Activated T-helper 2 cell treated with anti-CD3 and anti-CD28 coated beads, Interferon-gamma antibody, Interleukin-2, Interleukin-4, amounts not matched to agents 10 μg/mL and 5 μg/mL and 100 μg/mL, durations not matched to agents 14 hours and 24 hours and 36 hours (primary cell): ENCODE data around the gene TDRD10. TPM values are rescaled to one million over a fixed set of nuclear protein-coding genes. Genes with fewer than 3 reads are reported as not detected.

Experiments
- DNase-seq: peaks from one replicate; pipeline ENCODE4 v3.0.0; 2021; ENCODE audit warnings: low spot score
- H3K27ac Mint-ChIP-seq: one replicate; pipeline ENCODE4 v1.8.0; 2021; ENCODE audit warnings: mixed read lengths
- H3K27me3 Mint-ChIP-seq: one replicate; pipeline ENCODE4 v1.8.0; 2021; ENCODE audit warnings: low read depth, mixed read lengths
- H3K36me3 Mint-ChIP-seq: one replicate; pipeline ENCODE4 v1.8.0; 2021; ENCODE audit warnings: low read depth, mixed read lengths
- H3K4me1 Mint-ChIP-seq: one replicate; pipeline ENCODE4 v1.8.0; 2021; ENCODE audit warnings: low read depth, mixed read lengths
- H3K4me3 Mint-ChIP-seq: one replicate; pipeline ENCODE4 v1.8.0; 2021; ENCODE audit warnings: low read depth, mild to moderate bottlenecking, moderate library complexity, mixed read lengths
- H3K9me3 Mint-ChIP-seq: one replicate; pipeline ENCODE4 v1.8.0; 2021; ENCODE audit warnings: mixed read lengths
- intact Hi-C: fragments of 100-400 bp; cut with micrococcal nuclease; formaldehyde crosslinking; loops from one replicate; pipeline ENCODE4 v1.15.1; 2023
- total RNA-seq: library from RNA; stranded (reverse); gene quantifications from 2 replicates; pipeline ENCODE4 v1.2.3, GENCODE V29; 2022

TDRD10 gene
- total RNA-seq, 1 donor from 2014 or later: not detected

GRCh38 chr1:154467434-154468102 is 34.5 kb upstream of the TDRD10 start:
- intact Hi-C loops: no loop called here
- no peaks in the 10 kb centered on the region for H3K27me3 Mint-ChIP-seq
- no peak overlapping the region for H3K4me3 Mint-ChIP-seq
- no peak overlapping the region for H3K27ac Mint-ChIP-seq
- no peaks in the 10 kb centered on the region for H3K36me3 Mint-ChIP-seq
- H3K4me1 Mint-ChIP-seq: peaks cover 44% of the 10 kb centered on the region
- H3K9me3 Mint-ChIP-seq: no peaks in the 10 kb centered on the region
- no peak for DNase-seq

GRCh38 chr1:154468535-154469250 is 33.3 kb upstream of the TDRD10 start:
- no peak overlapping the region for H3K27ac Mint-ChIP-seq
- H3K27me3 Mint-ChIP-seq: no peaks in the 10 kb centered on the region
- no peak for DNase-seq
- no peaks in the 10 kb centered on the region for H3K9me3 Mint-ChIP-seq
- no peaks in the 10 kb centered on the region for H3K36me3 Mint-ChIP-seq
- intact Hi-C loops: no loop called here
- peaks cover 36% of the 10 kb centered on the region for H3K4me1 Mint-ChIP-seq
- no peak overlapping the region for H3K4me3 Mint-ChIP-seq

- Mint-ChIP-seq H3K27ac (no peak overlapping the region), H3K27me3 (no peaks in the 10 kb centered on the region), H3K36me3 (no peaks in the 10 kb centered on the region), H3K9me3 (no peaks in the 10 kb centered on the region), H3K4me1 (peaks cover 28% of the 10 kb centered on the region), H3K4me3 (no peak overlapping the region)
- DNase-seq: no peak
- intact Hi-C loops: no loop called here
Observed at GRCh38 chr1:154469844-154470560, 32.0 kb upstream of the TDRD10 start.

- DNase-seq: no peak
Observed at GRCh38 chr1:154471304-154471703, 30.7 kb upstream of the TDRD10 start.

GRCh38 chr1:154474802-154475201 is 27.2 kb upstream of the TDRD10 start:
- no peak for DNase-seq
- no peaks in the 10 kb centered on the region for H3K9me3 Mint-ChIP-seq
- H3K27me3 Mint-ChIP-seq: no peaks in the 10 kb centered on the region
- no peak overlapping the region for H3K4me3 Mint-ChIP-seq
- peaks cover 16% of the 10 kb centered on the region for H3K4me1 Mint-ChIP-seq
- intact Hi-C loops: loop anchor here (5.0 kb wide), 1 partner anchor 203 kb away; the partner anchor contains the start of gene HAX1
- no peaks in the 10 kb centered on the region for H3K36me3 Mint-ChIP-seq
- H3K27ac Mint-ChIP-seq: no peak overlapping the region

More at GRCh38 chr1:154471304-154471703, 30.7 kb upstream of the TDRD10 start:
- Mint-ChIP-seq H3K27ac (no peak overlapping the region), H3K9me3 (no peaks in the 10 kb centered on the region), H3K27me3 (no peaks in the 10 kb centered on the region), H3K4me1 (peaks cover 17% of the 10 kb centered on the region), H3K36me3 (no peaks in the 10 kb centered on the region), H3K4me3 (no peak overlapping the region)
- intact Hi-C loops: no loop called here

DNA sequence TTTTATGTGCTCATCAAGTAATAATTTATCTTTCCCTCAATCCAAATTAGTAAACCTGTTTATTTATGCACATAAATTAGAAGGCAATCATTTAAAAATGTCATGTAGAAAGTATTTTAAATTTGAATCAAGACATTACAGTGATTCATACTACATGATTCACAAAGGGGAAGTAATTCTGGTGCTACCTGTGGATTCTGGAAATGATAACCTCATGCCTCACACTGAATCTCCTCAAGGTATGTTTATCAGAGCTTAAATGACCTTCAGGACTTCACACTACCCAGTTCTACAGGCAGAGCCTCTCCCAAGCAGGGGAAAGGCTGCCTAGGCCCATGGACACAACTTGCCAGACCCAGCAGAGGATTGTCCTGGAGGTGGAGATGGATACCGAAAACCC is 25.2 kb upstream of the TDRD10 start:
- DNase-seq: no peak
- no peak overlapping the region for H3K4me3 Mint-ChIP-seq
- no peak overlapping the region for H3K27ac Mint-ChIP-seq
- no peaks in the 10 kb centered on the region for H3K36me3 Mint-ChIP-seq
- peaks cover 18% of the 10 kb centered on the region for H3K4me1 Mint-ChIP-seq
- H3K9me3 Mint-ChIP-seq: no peaks in the 10 kb centered on the region
- intact Hi-C loops: loop anchor here (5.0 kb wide), 1 partner anchor 204 kb away; the partner anchor contains the start of gene HAX1
- H3K27me3 Mint-ChIP-seq: peaks cover 1% of the 10 kb centered on the region

- DNase-seq: no peak
- Mint-ChIP-seq H3K4me1 (peaks cover 18% of the 10 kb centered on the region), H3K4me3 (no peak overlapping the region), H3K9me3 (no peaks in the 10 kb centered on the region), H3K27ac (no peak overlapping the region), H3K36me3 (no peaks in the 10 kb centered on the region), H3K27me3 (peaks cover 1% of the 10 kb centered on the region)
- intact Hi-C loops: loop anchor here (5.0 kb wide), 1 partner anchor 206 kb away; the partner anchor contains the start of gene HAX1
Observed at GRCh38 chr1:154478013-154478412, 24.0 kb upstream of the TDRD10 start.

GRCh38 chr1:154478639-154479038 is 23.4 kb upstream of the TDRD10 start:
- Mint-ChIP-seq H3K9me3 (no peaks in the 10 kb centered on the region), H3K36me3 (no peaks in the 10 kb centered on the region), H3K4me1 (peaks cover 18% of the 10 kb centered on the region), H3K27ac (no peak overlapping the region), H3K27me3 (peaks cover 5% of the 10 kb centered on the region), H3K4me3 (no peak overlapping the region)
- intact Hi-C loops: loop anchor here (1.0 to 5.0 kb wide), 2 partner anchors 68 to 206 kb away; partner anchors contain the start of gene HAX1
- DNase-seq: no peak

DNA sequence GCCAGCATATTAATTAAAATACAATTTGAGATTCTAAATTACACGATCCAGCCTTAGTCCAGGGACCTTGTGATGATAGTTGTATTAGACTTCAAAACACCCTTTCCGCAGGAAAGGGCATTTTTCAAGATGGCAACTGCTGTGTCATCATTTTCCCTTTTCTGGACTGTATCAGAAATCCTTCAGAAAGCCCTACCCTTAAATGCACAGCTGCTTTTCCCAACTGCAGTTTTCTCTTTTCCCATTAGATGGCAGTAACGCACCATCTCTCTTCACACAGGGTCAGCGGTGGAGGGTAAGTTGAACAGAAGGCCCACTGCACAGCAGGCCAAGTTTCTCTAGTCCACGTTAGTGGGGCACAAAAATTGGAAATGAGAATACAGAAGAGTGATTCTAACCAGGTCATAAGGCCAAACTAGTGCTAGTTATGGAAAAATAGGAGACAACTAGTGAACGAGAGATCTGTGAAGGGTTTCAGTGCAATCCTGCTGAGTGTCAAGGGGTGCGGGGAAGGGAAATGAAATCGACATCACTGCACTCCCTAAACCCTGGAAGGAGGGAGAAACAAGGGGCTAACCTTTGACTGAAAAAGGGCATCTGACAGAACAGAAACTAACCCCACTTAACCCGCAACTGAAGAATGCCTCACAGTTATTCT is 22.1 kb upstream of the TDRD10 start:
- intact Hi-C loops: loop anchor here (1.0 to 5.0 kb wide), 2 partner anchors 66 to 208 kb away; partner anchors contain the start of gene HAX1
- Mint-ChIP-seq H3K27ac (no peak overlapping the region), H3K9me3 (no peaks in the 10 kb centered on the region), H3K4me3 (no peak overlapping the region), H3K4me1 (peaks cover 18% of the 10 kb centered on the region), H3K27me3 (peaks cover 5% of the 10 kb centered on the region), H3K36me3 (no peaks in the 10 kb centered on the region)
- peak; percentile 56 for DNase-seq

DNA sequence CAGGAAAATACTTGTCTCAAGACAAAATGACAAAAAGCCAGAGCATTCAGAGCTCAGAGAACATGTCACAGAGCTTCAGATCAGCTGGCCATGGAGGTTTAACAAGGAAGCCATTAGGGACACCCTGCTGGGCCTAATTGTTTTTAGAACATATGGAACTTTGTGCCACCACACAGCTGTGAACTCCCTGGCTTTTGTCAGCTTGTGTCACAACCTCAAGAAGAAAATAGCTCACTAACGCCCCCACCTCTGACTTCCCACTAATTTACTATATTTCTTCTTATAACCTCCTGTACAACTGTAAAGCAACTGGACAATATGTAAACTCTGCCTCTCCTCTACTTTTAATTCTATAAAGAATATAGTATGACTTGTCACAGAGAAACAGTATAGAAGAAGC is 21.0 kb upstream of the TDRD10 start:
- no peak for DNase-seq
- intact Hi-C loops: no loop called here
- Mint-ChIP-seq H3K4me1 (peaks cover 18% of the 10 kb centered on the region), H3K9me3 (no peaks in the 10 kb centered on the region), H3K27ac (no peak overlapping the region), H3K36me3 (no peaks in the 10 kb centered on the region), H3K4me3 (no peak overlapping the region), H3K27me3 (peaks cover 8% of the 10 kb centered on the region)

- no peak for DNase-seq
- H3K36me3 Mint-ChIP-seq: no peaks in the 10 kb centered on the region
- no peaks in the 10 kb centered on the region for H3K9me3 Mint-ChIP-seq
- H3K27me3 Mint-ChIP-seq: peaks cover 11% of the 10 kb centered on the region
- no peak overlapping the region for H3K27ac Mint-ChIP-seq
- no peak overlapping the region for H3K4me3 Mint-ChIP-seq
- H3K4me1 Mint-ChIP-seq: peaks cover 4% of the 10 kb centered on the region
- intact Hi-C loops: no loop called here
Observed at GRCh38 chr1:154483941-154484803, 17.8 kb upstream of the TDRD10 start.

DNA sequence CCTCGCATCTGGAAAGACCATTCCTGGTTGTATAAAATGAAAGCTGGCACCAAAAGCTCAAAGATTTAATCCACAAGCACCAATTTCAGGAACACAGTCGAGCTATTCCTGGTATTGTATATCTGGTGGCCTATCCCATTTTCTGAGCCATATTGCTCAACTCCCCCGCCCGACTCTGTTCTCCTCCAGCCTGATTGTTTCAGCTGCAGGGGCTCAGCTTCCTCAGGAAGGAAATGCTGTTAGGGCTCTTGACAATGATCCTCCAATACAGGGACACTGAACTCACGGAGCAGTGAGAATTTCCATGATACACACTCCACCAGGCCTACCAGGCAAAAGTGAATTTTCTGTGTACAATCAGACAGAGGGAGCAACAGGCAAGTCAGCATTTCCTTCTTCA is 16.9 kb upstream of the TDRD10 start:
- no peaks in the 10 kb centered on the region for H3K36me3 Mint-ChIP-seq
- no peak overlapping the region for H3K27ac Mint-ChIP-seq
- H3K4me3 Mint-ChIP-seq: no peak overlapping the region
- intact Hi-C loops: no loop called here
- H3K27me3 Mint-ChIP-seq: peaks cover 11% of the 10 kb centered on the region
- no peaks in the 10 kb centered on the region for H3K9me3 Mint-ChIP-seq
- no peaks in the 10 kb centered on the region for H3K4me1 Mint-ChIP-seq
- no peak for DNase-seq
